ENCODE data around the gene DOCK8. TPM values are rescaled to one million over a fixed set of nuclear protein-coding genes. Genes with fewer than 3 reads are reported as not detected.

Gene DOCK8
- total RNA-seq, 1 experiment from 2014 or later, result 0.37 TPM

GRCh38 chr9:450561-450960 is 235.9 kb downstream of the DOCK8 start:
- H4K20me1 ChIP-seq (ENCODE audit: insufficient read depth), result no peaks in the 10 kb centered on the region
- ChIA-PET RAD21 (ENCODE audit: low non-redundant PET in 1 of 2, low total read pairs in 2 of 2, uncharacterized antibody in 2 of 2, unreplicated experiment in 2 of 2) (no interaction called here), CTCF (no interaction called here), POLR2A (no interaction called here)
- no peaks in the 10 kb centered on the region for H3K9me2 ChIP-seq (ENCODE audit: insufficient read depth)
- no peak overlapping the region for H3K4me3 ChIP-seq (replicated peaks in 1 of 2; ENCODE audit: low read depth in 1 of 2, low read length in 2 of 2)
- ATAC-seq (no peak), DNase-seq (ENCODE audit: low read depth, low spot score) (no peak)
- H3K4me2 ChIP-seq (ENCODE audit: low read length), result no peak overlapping the region
- intact Hi-C loops (cut with micrococcal nuclease), result no loop called here
- peaks cover 11 to 15% of the 10 kb centered on the region in 2 experiments for H3K4me1 ChIP-seq (ENCODE audit: control insufficient read depth in 1 of 2, insufficient read depth in 2 of 2, low read length in 2 of 2)
- H2AFZ ChIP-seq (ENCODE audit: low read depth, low read length, poor library complexity, severe bottlenecking), result no peak overlapping the region
- H3K36me3 ChIP-seq (ENCODE audit: control insufficient read depth in 1 of 2, insufficient read depth in 2 of 2, low read length in 2 of 2), result no peaks in the 10 kb centered on the region
- no peak overlapping the region for H3K27ac ChIP-seq (ENCODE audit: low read depth, low read length)
- TF ChIP-seq ATF3 (IDR thresholded peaks at IDR 0.05), result no peak
- no peak for TF ChIP-seq CEBPB (IDR thresholded peaks at IDR 0.05; ENCODE audit: low read depth)
- TF ChIP-seq POLR2A (IDR thresholded peaks at IDR 0.05; ENCODE audit: borderline replicate concordance, extremely low read depth, insufficient read depth, insufficient read length), result no peak
- TF ChIP-seq YY1 (IDR thresholded peaks at IDR 0.05; ENCODE audit: extremely low read depth, insufficient replicate concordance, low read depth, low read length), result no peak
- no peak for TF ChIP-seq EZH2 (IDR thresholded peaks at IDR 0.05)
- no peak for TF ChIP-seq EZH2phosphoT487 (IDR thresholded peaks at IDR 0.05; ENCODE audit: borderline replicate concordance)
- no peak for TF ChIP-seq CTCF (IDR thresholded peaks at IDR 0.05 in 2 of 3, conservative IDR thresholded peaks at IDR 0.05 in 1 of 3; ENCODE audit: borderline replicate concordance in 1 of 3, insufficient read depth in 1 of 3, low read depth in 2 of 3, low read length in 2 of 3)
- TF ChIP-seq ZNF274 (IDR thresholded peaks at IDR 0.05; ENCODE audit: low read depth, low read length), result no peak
- no peaks in the 10 kb centered on the region for H3K27me3 ChIP-seq (ENCODE audit: insufficient read depth, low read length)
- no TSS peak for BruUV-seq (replicated peaks)
- H3K9ac ChIP-seq (ENCODE audit: low read length), result no peak overlapping the region
- no peaks in the 10 kb centered on the region for H3K79me2 ChIP-seq (ENCODE audit: insufficient read depth, low read length)
- no peaks in the 10 kb centered on the region for H3K9me3 ChIP-seq (ENCODE audit: control insufficient read depth in 1 of 2, insufficient read depth in 1 of 2, low read depth in 1 of 2, low read length in 2 of 2)

- H2AFZ ChIP-seq (ENCODE audit: low read depth, low read length, poor library complexity, severe bottlenecking), result no peak overlapping the region
- H3K4me2 ChIP-seq (ENCODE audit: low read length), result no peak overlapping the region
- H3K27ac ChIP-seq (ENCODE audit: low read depth, low read length), result no peak overlapping the region
- no peaks in the 10 kb centered on the region for H3K36me3 ChIP-seq (ENCODE audit: control insufficient read depth in 1 of 2, insufficient read depth in 2 of 2, low read length in 2 of 2)
- H3K9me3 ChIP-seq (ENCODE audit: control insufficient read depth in 1 of 2, insufficient read depth in 1 of 2, low read depth in 1 of 2, low read length in 2 of 2), result no peaks in the 10 kb centered on the region
- no peaks in the 10 kb centered on the region for H4K20me1 ChIP-seq (ENCODE audit: insufficient read depth)
- H3K4me1 ChIP-seq (ENCODE audit: control insufficient read depth in 1 of 2, insufficient read depth in 2 of 2, low read length in 2 of 2), result peaks cover 5 to 11% of the 10 kb centered on the region in 2 experiments; a peak in 3 of 4 replicates
- no peaks in the 10 kb centered on the region for H3K79me2 ChIP-seq (ENCODE audit: insufficient read depth, low read length)
- no peak for ATAC-seq
- intact Hi-C loops (cut with micrococcal nuclease), result no loop called here
- no peaks in the 10 kb centered on the region for H3K9me2 ChIP-seq (ENCODE audit: insufficient read depth)
- no TSS peak for BruUV-seq (replicated peaks)
- no peak overlapping the region for H3K4me3 ChIP-seq (replicated peaks in 1 of 2; ENCODE audit: low read depth in 1 of 2, low read length in 2 of 2)
- ChIA-PET CTCF (no interaction called here), RAD21 (ENCODE audit: low non-redundant PET in 1 of 2, low total read pairs in 2 of 2, uncharacterized antibody in 2 of 2, unreplicated experiment in 2 of 2) (no interaction called here), POLR2A (no interaction called here)
- H3K27me3 ChIP-seq (ENCODE audit: insufficient read depth, low read length), result no peaks in the 10 kb centered on the region
- no peak overlapping the region for H3K9ac ChIP-seq (ENCODE audit: low read length)
- DNase-seq (ENCODE audit: low read depth, low spot score), result no peak
- no peak for TF ChIP-seq EZH2 (IDR thresholded peaks at IDR 0.05)
- no peak for TF ChIP-seq SRF (IDR thresholded peaks at IDR 0.05; ENCODE audit: low read depth)
- no peak for TF ChIP-seq ATF3 (IDR thresholded peaks at IDR 0.05)
- TF ChIP-seq ZNF274 (IDR thresholded peaks at IDR 0.05; ENCODE audit: low read depth, low read length), result no peak
- no peak for TF ChIP-seq TCF7L2 (IDR thresholded peaks at IDR 0.05; ENCODE audit: borderline replicate concordance, extremely low read depth, insufficient read depth, insufficient read length)
- no peak for TF ChIP-seq RAD21 (IDR thresholded peaks at IDR 0.05; ENCODE audit: low read depth)
- TF ChIP-seq ELF1 (IDR thresholded peaks at IDR 0.05; ENCODE audit: borderline replicate concordance, low read depth), result no peak
- no peak for TF ChIP-seq CTCF (IDR thresholded peaks at IDR 0.05 in 2 of 3, conservative IDR thresholded peaks at IDR 0.05 in 1 of 3; ENCODE audit: borderline replicate concordance in 1 of 3, insufficient read depth in 1 of 3, low read depth in 2 of 3, low read length in 2 of 3)
- no peak for TF ChIP-seq JUND (IDR thresholded peaks at IDR 0.05)
Measured at GRCh38 chr9:453832-454231, 239.2 kb downstream of the DOCK8 start.

Data from HCT116 (cell line).